SU-DHL-6 (cell line): Measurements from ENCODE around the gene GRM8.
"Not testable (repeated sequence)": the region's sequence is repeated elsewhere in the genome, so short reads cannot be mapped to it uniquely, and the experiment has no call there.

Experiments
- H2AFZ ChIP-seq: fragments of 200-600 bp; sonication (generic); 2 replicates; pipeline ENCODE4 v1.6.1; 2014; ENCODE audit warnings: low read depth, mild to moderate bottlenecking, moderate library complexity, mixed read lengths, antibody characterized with exemption, low read length; ENCODE audit not compliant: severe bottlenecking
- H3F3A ChIP-seq: fragments of 200-600 bp; shearing (Covaris generic); 2 replicates; pipeline ENCODE4 v1.6.0; 2016; ENCODE audit warnings: antibody characterized with exemption, mild to moderate bottlenecking; ENCODE audit not compliant: insufficient read depth
- H3K27ac ChIP-seq: fragments of 200-600 bp; sonication (generic); 2 replicates; pipeline ENCODE4 v1.5.1; 2016; ENCODE audit warnings: low read depth, mild to moderate bottlenecking, low read length, moderate library complexity, mixed read lengths
- H3K27me3 ChIP-seq: fragments of 200-600 bp; sonication (generic), shearing (Covaris generic); 2 replicates; pipeline ENCODE4 v1.6.0; 2014; ENCODE audit warnings: mild to moderate bottlenecking, low read length
- H3K36me3 ChIP-seq: fragments of 200-600 bp; sonication (generic); 2 replicates; pipeline ENCODE4 v1.6.1; 2014; ENCODE audit warnings: mild to moderate bottlenecking, low read length, mixed read lengths
- H3K4me2 ChIP-seq: fragments of 300-600, 200-600 bp; shearing (Covaris generic), sonication (generic); 2 replicates; pipeline ENCODE4 v1.6.0; 2014; ENCODE audit warnings: low read length, low read depth, mild to moderate bottlenecking; ENCODE audit not compliant: poor library complexity, severe bottlenecking
- H3K4me3 ChIP-seq: fragments of 200-600 bp; sonication (generic); 2 replicates; pipeline ENCODE4 v1.5.1; 2014; ENCODE audit warnings: antibody characterized with exemption, low read length, mild to moderate bottlenecking, mixed read lengths; ENCODE audit not compliant: insufficient read depth, poor library complexity, severe bottlenecking
- H3K79me2 ChIP-seq: fragments of 200-600 bp; sonication (generic); 2 replicates; pipeline ENCODE4 v1.6.1; 2014; ENCODE audit warnings: mild to moderate bottlenecking, low read length, moderate library complexity; ENCODE audit not compliant: insufficient read depth
- H3K9ac ChIP-seq: fragments of 200-600 bp; sonication (generic); 2 replicates; pipeline ENCODE4 v1.7.0; 2014; ENCODE audit warnings: mild to moderate bottlenecking, low read length
- H3K9me2 ChIP-seq: fragments of 200-600 bp; sonication (generic); replicated peaks from 2 replicates; pipeline ENCODE4 v1.6.1; 2014; ENCODE audit warnings: low read length; ENCODE audit not compliant: insufficient read depth
- H3K9me3 ChIP-seq: fragments of 200-600 bp; sonication (generic); 2 replicates; pipeline ENCODE4 v1.6.1; 2014; ENCODE audit warnings: low read length, mixed read lengths; ENCODE audit not compliant: insufficient read depth
- H4K20me1 ChIP-seq: fragments of 200-600 bp; sonication (generic); 2 replicates; pipeline ENCODE4 v1.6.1; 2014; ENCODE audit warnings: low read depth, mild to moderate bottlenecking, antibody characterized with exemption, low read length, moderate library complexity, mixed read lengths
- EZH2phosphoT487 ChIP-seq: fragments of 200-600 bp; sonication (generic), shearing (Covaris generic); conservative IDR thresholded peaks from 2 replicates; pipeline ENCODE4 v1.6.1; 2018; ENCODE audit warnings: mild to moderate bottlenecking, antibody characterized with exemption, low read length, moderate library complexity, mixed read lengths
- TF ChIP-seq, protein P1 (sequence below): fragments of 200-600 bp; sonication (generic); IDR thresholded peaks from one replicate; pipeline ENCODE4 v1.5.1; 2017; ENCODE audit warnings: antibody characterized with exemption, mild to moderate bottlenecking, low read length, moderate library complexity; ENCODE audit not compliant: insufficient read depth, poor library complexity, severe bottlenecking

Gene GRM8

DNA sequence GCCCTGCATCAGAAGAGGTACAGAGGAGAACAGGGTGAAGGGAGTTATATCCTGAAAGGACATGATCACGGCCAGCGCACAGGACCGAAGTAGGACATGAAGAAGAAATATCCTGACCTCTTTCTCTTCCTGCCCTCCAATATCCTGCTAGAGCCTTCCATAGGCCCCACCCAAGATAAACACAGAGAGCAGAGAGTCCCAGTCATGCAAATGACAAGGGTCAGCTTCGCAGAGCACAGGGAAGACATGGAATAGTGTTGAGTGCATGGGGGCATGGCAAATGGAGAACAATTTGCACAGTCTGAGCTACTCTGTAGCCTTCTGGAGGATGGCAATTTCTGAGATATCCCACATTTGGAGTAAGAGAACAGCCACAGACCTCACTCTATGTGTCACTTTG is 371.4 kb downstream of the GRM8 start:
- Histone ChIP-seq H3K9me3 (no peaks in the 10 kb centered on the region), H3F3A (no peaks in the 10 kb centered on the region)
- TF ChIP-seq, protein P1, sequence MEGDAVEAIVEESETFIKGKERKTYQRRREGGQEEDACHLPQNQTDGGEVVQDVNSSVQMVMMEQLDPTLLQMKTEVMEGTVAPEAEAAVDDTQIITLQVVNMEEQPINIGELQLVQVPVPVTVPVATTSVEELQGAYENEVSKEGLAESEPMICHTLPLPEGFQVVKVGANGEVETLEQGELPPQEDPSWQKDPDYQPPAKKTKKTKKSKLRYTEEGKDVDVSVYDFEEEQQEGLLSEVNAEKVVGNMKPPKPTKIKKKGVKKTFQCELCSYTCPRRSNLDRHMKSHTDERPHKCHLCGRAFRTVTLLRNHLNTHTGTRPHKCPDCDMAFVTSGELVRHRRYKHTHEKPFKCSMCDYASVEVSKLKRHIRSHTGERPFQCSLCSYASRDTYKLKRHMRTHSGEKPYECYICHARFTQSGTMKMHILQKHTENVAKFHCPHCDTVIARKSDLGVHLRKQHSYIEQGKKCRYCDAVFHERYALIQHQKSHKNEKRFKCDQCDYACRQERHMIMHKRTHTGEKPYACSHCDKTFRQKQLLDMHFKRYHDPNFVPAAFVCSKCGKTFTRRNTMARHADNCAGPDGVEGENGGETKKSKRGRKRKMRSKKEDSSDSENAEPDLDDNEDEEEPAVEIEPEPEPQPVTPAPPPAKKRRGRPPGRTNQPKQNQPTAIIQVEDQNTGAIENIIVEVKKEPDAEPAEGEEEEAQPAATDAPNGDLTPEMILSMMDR = no peak
- TF ChIP-seq EZH2phosphoT487 = no peak

DNA sequence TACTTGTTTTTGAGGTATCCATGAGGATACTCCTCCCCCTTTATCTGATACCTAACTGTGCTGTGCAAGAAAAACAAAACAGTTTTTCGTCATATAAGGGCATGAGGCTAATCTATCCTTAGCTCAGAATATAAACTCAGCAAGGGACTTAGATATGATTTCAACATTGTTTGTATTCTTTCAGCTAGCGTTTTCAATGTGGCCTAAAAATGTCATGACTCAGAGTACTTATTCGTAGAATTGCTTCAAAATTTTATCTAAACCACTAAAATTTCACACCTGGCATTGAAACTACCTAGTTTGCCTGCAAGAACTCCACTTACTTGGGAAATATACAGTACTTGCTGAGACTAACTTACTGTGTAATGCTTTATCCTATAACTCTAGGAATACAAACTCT is 376.2 kb downstream of the GRM8 start:
- H4K20me1 ChIP-seq, H3K36me3 ChIP-seq, H3K4me2 ChIP-seq, H3K9me2 ChIP-seq, H3K9ac ChIP-seq, H3K79me2 ChIP-seq, H3K4me3 ChIP-seq, H2AFZ ChIP-seq, H3K9me3 ChIP-seq, H3K27me3 ChIP-seq, H3K27ac ChIP-seq, H3F3A ChIP-seq: not testable (repeated sequence)

More for the DNA sequence above, 371.4 kb downstream of the GRM8 start:
- Histone ChIP-seq H3K4me3 (no peak overlapping the region), H3K9ac (no peak overlapping the region), H2AFZ (no peak overlapping the region), H3K36me3 (no peaks in the 10 kb centered on the region), H4K20me1 (no peaks in the 10 kb centered on the region), H3K79me2 (no peaks in the 10 kb centered on the region), H3K4me2 (no peak overlapping the region), H3K9me2 (no peaks in the 10 kb centered on the region), H3K27me3 (no peaks in the 10 kb centered on the region), H3K27ac (no peak overlapping the region)

DNA sequence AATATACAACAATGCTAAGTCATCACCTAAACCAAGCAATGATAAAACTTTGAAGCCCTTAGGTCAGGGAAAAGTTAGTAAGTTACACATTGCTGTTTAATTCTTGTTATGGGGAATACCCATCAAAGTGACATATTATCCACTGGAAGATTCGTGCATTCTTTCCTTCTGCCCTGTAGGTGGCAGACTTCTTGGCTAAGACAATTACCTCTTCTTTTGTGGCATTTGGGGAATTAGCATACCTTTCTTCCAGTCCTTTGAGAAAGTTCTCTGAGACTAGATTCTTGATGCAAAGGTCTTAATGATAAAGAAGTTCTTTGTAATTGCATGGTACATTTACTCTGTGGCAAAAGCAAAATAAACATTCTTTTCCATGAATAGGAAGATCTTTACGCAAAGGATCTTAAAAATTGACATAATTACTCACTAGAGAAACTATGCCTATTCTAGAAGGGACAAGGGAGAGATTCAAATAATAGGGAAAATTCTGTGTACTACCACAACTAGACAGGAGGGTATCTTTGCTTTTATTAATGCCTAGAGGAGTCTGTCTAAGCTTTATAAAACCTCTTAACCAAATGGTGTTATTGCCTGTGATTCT is 395.9 kb downstream of the GRM8 start:
- Histone ChIP-seq H3K9ac (no peak overlapping the region), H3K4me3 (no peak overlapping the region), H3K9me2 (no peaks in the 10 kb centered on the region), H3K79me2 (no peaks in the 10 kb centered on the region), H3K27me3 (no peaks in the 10 kb centered on the region), H3K9me3 (no peaks in the 10 kb centered on the region), H3K36me3 (no peaks in the 10 kb centered on the region), H3K27ac (no peak overlapping the region), H3F3A (no peaks in the 10 kb centered on the region), H3K4me2 (no peak overlapping the region), H4K20me1 (no peaks in the 10 kb centered on the region), H2AFZ (no peak overlapping the region)
- TF ChIP-seq, protein P1 = peak; percentile 71
- no peak for TF ChIP-seq EZH2phosphoT487

DNA sequence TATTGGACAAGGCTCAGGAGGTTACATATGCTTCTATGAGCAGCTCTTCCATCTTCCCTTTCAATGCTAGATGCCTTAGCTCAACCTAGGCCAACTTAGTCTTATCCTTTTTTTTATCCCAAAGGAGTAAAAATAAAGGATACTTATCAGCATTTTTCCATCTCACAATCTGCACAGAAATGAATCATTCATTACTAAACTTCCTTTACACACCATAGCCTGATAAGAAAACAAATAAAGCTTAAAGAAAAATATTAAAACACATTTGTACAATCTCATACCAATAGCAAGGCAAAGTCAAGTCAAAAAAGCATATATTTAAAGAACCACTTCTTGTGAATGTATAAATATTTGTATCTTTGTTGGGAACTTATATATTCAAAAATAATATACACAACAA is 407.4 kb downstream of the GRM8 start:
- H2AFZ ChIP-seq = no peak overlapping the region
- no peaks in the 10 kb centered on the region for H4K20me1 ChIP-seq
- H3K9ac ChIP-seq = no peak overlapping the region
- H3K27me3 ChIP-seq = no peaks in the 10 kb centered on the region
- H3F3A ChIP-seq = no peaks in the 10 kb centered on the region
- no peaks in the 10 kb centered on the region for H3K36me3 ChIP-seq
- H3K27ac ChIP-seq = no peak overlapping the region
- H3K9me3 ChIP-seq = no peaks in the 10 kb centered on the region
- H3K9me2 ChIP-seq = no peaks in the 10 kb centered on the region
- no peak overlapping the region for H3K4me2 ChIP-seq
- no peak overlapping the region for H3K4me3 ChIP-seq
- H3K79me2 ChIP-seq = no peaks in the 10 kb centered on the region
- TF ChIP-seq, protein P1 = no peak
- TF ChIP-seq EZH2phosphoT487 = no peak
